MM.1S (cell line): ENCODE data around the gene LRIT2.
A peak's percentile ranks its signal among the peaks of the same experiment; 100 is the strongest.

Experiments
- DNase-seq: peaks from one replicate; pipeline ENCODE4 v3.0.0-alpha.2; 2015
- H2AFZ ChIP-seq: fragments of 300-600 bp; sonication (generic); 2 replicates; pipeline ENCODE4 v1.6.0; 2016; ENCODE audit warnings: antibody characterized with exemption, low read length
- H3F3A ChIP-seq: fragments of 300-600 bp; sonication (generic); 2 replicates; pipeline ENCODE4 v1.6.1; 2016; ENCODE audit warnings: mild to moderate bottlenecking, antibody characterized with exemption, low read length, moderate library complexity, mixed read lengths; ENCODE audit not compliant: insufficient read depth
- H3K27ac ChIP-seq: fragments of 300-600 bp; sonication (generic); 2 replicates; pipeline ENCODE4 v1.5.1; 2016; ENCODE audit warnings: mild to moderate bottlenecking, low read length
- H3K27me3 ChIP-seq: fragments of 300-600 bp; sonication (generic); replicated peaks from 2 replicates; pipeline ENCODE4 v1.6.0; 2016; ENCODE audit warnings: low read length; ENCODE audit not compliant: insufficient read depth
- H3K36me3 ChIP-seq: fragments of 300-600 bp; sonication (generic); replicated peaks from 2 replicates; pipeline ENCODE4 v1.6.1; 2016; ENCODE audit warnings: mild to moderate bottlenecking, low read length, mixed read lengths; ENCODE audit not compliant: insufficient read depth
- H3K4me1 ChIP-seq: fragments of 300-600 bp; sonication (generic); 2 replicates; pipeline ENCODE4 v1.6.1; 2016; ENCODE audit warnings: low read length, mixed read lengths
- H3K4me2 ChIP-seq: fragments of 300-600 bp; sonication (generic); 2 replicates; pipeline ENCODE4 v1.6.0; 2016; ENCODE audit warnings: low read depth, low read length
- H3K4me3 ChIP-seq: fragments of 300-600 bp; sonication (generic); 2 replicates; pipeline ENCODE4 v1.5.1; 2016; ENCODE audit warnings: low read length, mixed read lengths
- H3K79me2 ChIP-seq: fragments of 300-600 bp; sonication (generic); 2 replicates; pipeline ENCODE4 v1.6.1; 2016; ENCODE audit warnings: mixed run types, low read length, mixed read lengths
- H3K9ac ChIP-seq: fragments of 300-600 bp; sonication (generic); 2 replicates; pipeline ENCODE4 v1.6.1; 2016; ENCODE audit warnings: low read length, mixed read lengths
- H3K9me2 ChIP-seq: fragments of 300-600 bp; sonication (generic); replicated peaks from 2 replicates; pipeline ENCODE4 v1.6.1; 2016; ENCODE audit warnings: mild to moderate bottlenecking, low read length, mixed read lengths; ENCODE audit not compliant: insufficient read depth
- H3K9me3 ChIP-seq: fragments of 300-600 bp; sonication (generic); replicated peaks from 2 replicates; pipeline ENCODE4 v1.6.1; 2016; ENCODE audit warnings: mild to moderate bottlenecking, low read length, mixed read lengths; ENCODE audit not compliant: insufficient read depth
- H4K20me1 ChIP-seq: fragments of 300-600 bp; sonication (generic); 2 replicates; pipeline ENCODE4 v1.6.1; 2016; ENCODE audit warnings: mild to moderate bottlenecking, low read length, moderate library complexity, mixed read lengths; ENCODE audit not compliant: insufficient read depth
- EZH2 ChIP-seq: fragments of 300-600 bp; sonication (generic); optimal IDR thresholded peaks from 2 replicates; pipeline ENCODE3; 2017; ENCODE audit warnings: low read depth, mild to moderate bottlenecking, antibody characterized with exemption, low read length, mixed read lengths
- EZH2phosphoT487 ChIP-seq: fragments of 300-600 bp; sonication (generic); IDR thresholded peaks from 2 replicates; pipeline ENCODE4 v1.6.1; 2018; ENCODE audit warnings: antibody characterized with exemption, low read length
- TF ChIP-seq, protein P1 (sequence below): fragments of 300-600 bp; sonication (generic); IDR thresholded peaks from 2 replicates; pipeline ENCODE4 v1.5.1; 2016; ENCODE audit warnings: antibody characterized with exemption, low read length, mixed read lengths

LRIT2 gene

DNA sequence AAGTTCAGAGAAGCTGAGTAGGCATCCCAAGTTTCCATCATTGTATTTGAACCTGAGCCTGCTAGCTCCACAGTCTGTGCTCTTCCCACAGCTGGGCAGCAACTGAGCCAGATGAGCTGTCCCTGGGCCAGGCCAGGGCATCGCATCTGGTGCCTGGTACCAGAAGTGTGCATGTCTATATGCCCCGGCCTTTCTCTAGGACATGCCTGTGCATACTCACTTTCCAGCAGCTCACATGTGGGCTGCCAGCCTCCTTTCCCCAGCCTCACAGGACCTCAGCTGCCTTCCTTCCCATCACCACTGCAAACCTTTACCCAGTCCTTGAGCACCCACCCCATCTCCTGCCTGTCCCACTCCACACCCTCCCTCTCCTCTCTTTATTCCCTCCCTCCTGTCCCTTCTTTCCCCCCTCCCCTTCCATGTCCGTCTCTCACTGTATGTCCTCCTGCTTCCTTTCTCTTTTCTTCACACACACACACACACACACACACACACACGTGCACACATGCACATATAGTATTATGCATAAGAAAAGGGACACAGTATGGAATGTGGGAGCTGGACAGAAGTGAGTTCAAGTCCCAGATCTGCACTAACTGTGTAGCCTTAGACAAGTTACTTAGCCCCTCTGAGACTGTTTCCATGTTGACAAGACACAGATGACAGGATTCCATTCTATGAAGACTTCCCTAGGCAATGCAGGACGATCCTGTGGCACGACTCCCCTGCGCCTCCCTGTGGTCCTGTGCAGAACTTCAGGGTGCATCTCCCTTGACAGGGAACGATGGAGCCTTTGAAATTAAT lies 20.1 kb downstream of the LRIT2 start:
- H3K27ac ChIP-seq, result no peak overlapping the region
- no peaks in the 10 kb centered on the region for H4K20me1 ChIP-seq
- no peaks in the 10 kb centered on the region for H3K27me3 ChIP-seq
- H3K36me3 ChIP-seq, result no peaks in the 10 kb centered on the region
- no peaks in the 10 kb centered on the region for H3K4me1 ChIP-seq
- no peaks in the 10 kb centered on the region for H3K9me3 ChIP-seq
- no peaks in the 10 kb centered on the region for H3F3A ChIP-seq
- DNase-seq, result peak; percentile 51
- no peaks in the 10 kb centered on the region for H3K9me2 ChIP-seq
- TF ChIP-seq, protein P1, sequence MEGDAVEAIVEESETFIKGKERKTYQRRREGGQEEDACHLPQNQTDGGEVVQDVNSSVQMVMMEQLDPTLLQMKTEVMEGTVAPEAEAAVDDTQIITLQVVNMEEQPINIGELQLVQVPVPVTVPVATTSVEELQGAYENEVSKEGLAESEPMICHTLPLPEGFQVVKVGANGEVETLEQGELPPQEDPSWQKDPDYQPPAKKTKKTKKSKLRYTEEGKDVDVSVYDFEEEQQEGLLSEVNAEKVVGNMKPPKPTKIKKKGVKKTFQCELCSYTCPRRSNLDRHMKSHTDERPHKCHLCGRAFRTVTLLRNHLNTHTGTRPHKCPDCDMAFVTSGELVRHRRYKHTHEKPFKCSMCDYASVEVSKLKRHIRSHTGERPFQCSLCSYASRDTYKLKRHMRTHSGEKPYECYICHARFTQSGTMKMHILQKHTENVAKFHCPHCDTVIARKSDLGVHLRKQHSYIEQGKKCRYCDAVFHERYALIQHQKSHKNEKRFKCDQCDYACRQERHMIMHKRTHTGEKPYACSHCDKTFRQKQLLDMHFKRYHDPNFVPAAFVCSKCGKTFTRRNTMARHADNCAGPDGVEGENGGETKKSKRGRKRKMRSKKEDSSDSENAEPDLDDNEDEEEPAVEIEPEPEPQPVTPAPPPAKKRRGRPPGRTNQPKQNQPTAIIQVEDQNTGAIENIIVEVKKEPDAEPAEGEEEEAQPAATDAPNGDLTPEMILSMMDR, result peak; percentile 87
- TF ChIP-seq EZH2, result no peak
- TF ChIP-seq EZH2phosphoT487, result no peak
- no peak overlapping the region for H3K4me3 ChIP-seq
- H3K79me2 ChIP-seq, result no peaks in the 10 kb centered on the region
- H3K9ac ChIP-seq, result no peak overlapping the region
- H2AFZ ChIP-seq, result no peak overlapping the region
- no peak overlapping the region for H3K4me2 ChIP-seq

DNA sequence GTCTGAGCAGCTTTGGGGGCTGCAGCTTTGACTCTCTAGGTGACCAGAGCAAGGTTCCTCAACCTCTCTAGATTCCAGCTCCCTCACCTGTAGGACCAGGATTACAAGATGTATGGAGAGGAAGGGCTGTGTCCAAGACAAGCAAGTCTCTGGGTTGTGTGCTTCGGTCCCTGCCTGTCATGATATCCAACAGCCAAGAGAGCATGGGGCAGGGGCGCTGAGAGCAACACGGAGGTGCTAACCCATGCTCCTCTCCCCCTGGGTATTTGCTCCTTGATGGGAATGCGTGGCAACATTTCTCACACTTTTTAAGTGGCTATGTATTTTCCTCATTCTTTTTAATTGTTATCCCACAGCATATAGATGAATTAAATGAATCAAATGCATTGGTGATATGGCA lies 20.7 kb downstream of the LRIT2 start:
- Histone ChIP-seq H3K4me3 (no peak overlapping the region), H3K9ac (no peak overlapping the region), H3F3A (no peaks in the 10 kb centered on the region), H2AFZ (no peak overlapping the region), H3K36me3 (no peaks in the 10 kb centered on the region), H3K4me1 (no peaks in the 10 kb centered on the region), H3K27me3 (no peaks in the 10 kb centered on the region), H3K9me2 (no peaks in the 10 kb centered on the region), H3K79me2 (no peaks in the 10 kb centered on the region), H3K27ac (no peak overlapping the region), H4K20me1 (no peaks in the 10 kb centered on the region), H3K9me3 (no peaks in the 10 kb centered on the region), H3K4me2 (no peak overlapping the region)
- DNase-seq, result no peak
- no peak for TF ChIP-seq EZH2
- TF ChIP-seq, protein P1, result no peak
- no peak for TF ChIP-seq EZH2phosphoT487

DNA sequence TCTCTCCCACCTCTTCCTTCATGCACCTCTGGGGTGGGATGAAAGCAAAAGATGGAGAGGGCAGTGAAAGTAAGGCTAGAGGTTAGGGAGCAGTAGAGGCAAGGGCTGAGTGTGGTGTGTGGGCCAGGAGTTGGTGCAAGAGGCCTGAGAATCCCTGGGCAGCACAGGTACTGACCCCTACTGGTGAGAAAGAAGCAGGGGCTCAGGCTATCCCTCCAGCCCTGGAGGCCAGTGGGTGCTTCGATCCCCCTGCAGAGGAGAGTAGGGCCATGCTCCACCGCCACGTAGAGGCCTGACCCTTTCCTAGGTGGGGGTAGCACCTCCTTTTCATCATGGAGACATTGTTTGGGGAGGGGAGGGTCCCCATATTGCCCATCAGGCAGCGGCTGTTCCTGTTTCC lies 21.2 kb downstream of the LRIT2 start:
- H2AFZ ChIP-seq, result no peak overlapping the region
- no peak for DNase-seq
- no peaks in the 10 kb centered on the region for H3K4me1 ChIP-seq
- no peak overlapping the region for H3K4me2 ChIP-seq
- no peaks in the 10 kb centered on the region for H3K9me2 ChIP-seq
- H3F3A ChIP-seq, result no peaks in the 10 kb centered on the region
- no peak overlapping the region for H3K9ac ChIP-seq
- H3K79me2 ChIP-seq, result no peaks in the 10 kb centered on the region
- H4K20me1 ChIP-seq, result no peaks in the 10 kb centered on the region
- no peaks in the 10 kb centered on the region for H3K36me3 ChIP-seq
- no peaks in the 10 kb centered on the region for H3K9me3 ChIP-seq
- no peak for TF ChIP-seq EZH2
- no peak for TF ChIP-seq EZH2phosphoT487
- TF ChIP-seq, protein P1, result peak; percentile 45
- no peaks in the 10 kb centered on the region for H3K27me3 ChIP-seq
- no peak overlapping the region for H3K4me3 ChIP-seq
- H3K27ac ChIP-seq, result no peak overlapping the region
